Retinal pigment epithelial cell (primary cell): ENCODE results near the gene C22orf23.

Experiments
- DNase-seq: peaks from one replicate; pipeline ENCODE4 v3.0.0-alpha.2; 2010; ENCODE audit warnings: low read depth
- H3K4me3 ChIP-seq: 2 replicates; pipeline ENCODE4 v1.5.1; 2011; ENCODE audit warnings: mild to moderate bottlenecking, low read length, control low read depth, moderate library complexity
- TF ChIP-seq, protein P1 (sequence below): conservative IDR thresholded peaks from 2 replicates; pipeline ENCODE4 v1.5.1; 2011; ENCODE audit warnings: low read depth, low read length, control low read depth, inconsistent platforms

Gene C22orf23

DNA sequence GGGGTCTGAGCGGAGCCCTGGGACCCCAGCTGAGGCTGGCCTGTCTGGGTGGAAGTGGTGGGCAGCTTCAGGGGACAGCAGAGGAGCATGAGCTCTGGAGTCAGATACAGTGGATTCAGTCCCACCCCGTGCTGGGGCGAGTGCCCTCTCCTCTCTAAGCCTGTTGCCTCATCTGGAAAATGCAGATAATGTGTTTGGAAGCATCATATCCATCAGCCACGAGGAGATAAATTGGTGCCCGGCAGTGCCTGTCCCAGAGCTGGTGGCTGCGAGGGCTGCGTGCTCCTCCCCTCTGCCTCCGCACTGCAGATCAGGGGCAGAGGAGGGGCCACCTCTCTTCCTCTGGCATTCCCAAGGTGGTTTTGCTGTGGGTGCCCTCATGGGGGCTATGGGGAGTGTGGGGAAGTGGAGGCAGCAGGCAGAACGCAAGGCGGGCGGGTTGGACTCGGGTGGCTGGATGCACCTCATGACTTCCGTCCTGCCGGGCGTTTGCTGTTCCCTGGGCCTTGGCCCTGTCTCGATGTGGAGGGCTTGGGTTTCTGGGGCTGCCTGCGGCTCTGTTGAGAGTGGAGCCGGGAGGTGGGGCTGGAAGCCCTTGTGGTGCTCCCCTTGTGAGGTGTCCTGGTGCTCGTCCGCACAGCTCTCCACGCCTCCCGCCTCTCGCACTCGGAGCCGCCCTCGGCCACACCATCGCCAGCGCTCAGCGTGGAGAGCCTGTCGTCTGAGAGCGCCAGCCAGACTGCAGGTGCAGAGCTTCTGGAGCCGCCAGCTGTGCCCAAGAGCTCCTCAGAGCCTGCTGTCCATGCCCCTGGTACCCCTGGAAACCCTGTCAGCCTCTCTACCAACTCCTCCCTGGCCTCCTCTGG is 26.4 kb downstream of the C22orf23 start:
- no peak for DNase-seq
- no peak overlapping the region for H3K4me3 ChIP-seq
- TF ChIP-seq, protein P1, sequence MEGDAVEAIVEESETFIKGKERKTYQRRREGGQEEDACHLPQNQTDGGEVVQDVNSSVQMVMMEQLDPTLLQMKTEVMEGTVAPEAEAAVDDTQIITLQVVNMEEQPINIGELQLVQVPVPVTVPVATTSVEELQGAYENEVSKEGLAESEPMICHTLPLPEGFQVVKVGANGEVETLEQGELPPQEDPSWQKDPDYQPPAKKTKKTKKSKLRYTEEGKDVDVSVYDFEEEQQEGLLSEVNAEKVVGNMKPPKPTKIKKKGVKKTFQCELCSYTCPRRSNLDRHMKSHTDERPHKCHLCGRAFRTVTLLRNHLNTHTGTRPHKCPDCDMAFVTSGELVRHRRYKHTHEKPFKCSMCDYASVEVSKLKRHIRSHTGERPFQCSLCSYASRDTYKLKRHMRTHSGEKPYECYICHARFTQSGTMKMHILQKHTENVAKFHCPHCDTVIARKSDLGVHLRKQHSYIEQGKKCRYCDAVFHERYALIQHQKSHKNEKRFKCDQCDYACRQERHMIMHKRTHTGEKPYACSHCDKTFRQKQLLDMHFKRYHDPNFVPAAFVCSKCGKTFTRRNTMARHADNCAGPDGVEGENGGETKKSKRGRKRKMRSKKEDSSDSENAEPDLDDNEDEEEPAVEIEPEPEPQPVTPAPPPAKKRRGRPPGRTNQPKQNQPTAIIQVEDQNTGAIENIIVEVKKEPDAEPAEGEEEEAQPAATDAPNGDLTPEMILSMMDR, result no peak

DNA sequence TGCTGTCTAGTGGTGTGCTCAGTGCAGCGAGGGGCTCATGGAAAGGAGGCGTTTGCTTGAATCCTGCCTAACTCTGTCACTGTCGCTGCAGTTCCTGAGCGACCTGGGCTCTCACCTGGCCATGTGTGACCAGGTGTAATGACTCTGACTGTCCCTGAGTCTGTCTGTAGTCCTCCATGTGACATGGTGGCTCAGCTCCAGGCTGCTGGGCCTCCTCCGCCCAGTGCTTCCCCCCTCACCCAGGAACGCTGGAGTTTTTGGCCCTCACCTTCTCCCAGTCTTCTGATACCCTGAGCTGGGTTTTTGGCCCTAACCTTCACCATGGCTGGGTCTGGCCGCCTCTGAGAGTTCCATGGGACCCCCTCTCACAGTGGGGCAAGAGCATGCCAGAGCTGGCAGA is 27.0 kb downstream of the C22orf23 start:
- DNase-seq, result no peak
- TF ChIP-seq, protein P1, result no peak
- H3K4me3 ChIP-seq, result no peak overlapping the region

DNA sequence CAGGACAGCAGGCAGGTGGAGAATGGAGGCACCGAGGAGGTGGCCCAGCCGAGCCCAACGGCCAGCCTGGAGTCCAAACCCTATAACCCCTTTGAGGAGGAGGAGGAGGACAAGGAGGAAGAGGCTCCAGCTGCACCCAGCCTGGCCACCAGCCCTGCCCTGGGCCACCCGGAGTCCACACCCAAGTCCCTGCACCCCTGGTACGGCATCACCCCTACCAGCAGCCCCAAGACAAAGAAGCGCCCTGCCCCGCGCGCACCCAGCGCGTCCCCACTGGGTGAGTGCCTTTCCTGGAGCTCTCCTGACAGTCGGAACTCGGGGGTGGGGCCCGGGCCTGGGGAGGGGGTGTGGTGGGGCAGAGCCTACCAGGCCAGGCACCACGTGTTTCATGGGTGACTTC is 27.6 kb downstream of the C22orf23 start:
- no peak overlapping the region for H3K4me3 ChIP-seq
- no peak for DNase-seq
- TF ChIP-seq, protein P1, result no peak

DNA sequence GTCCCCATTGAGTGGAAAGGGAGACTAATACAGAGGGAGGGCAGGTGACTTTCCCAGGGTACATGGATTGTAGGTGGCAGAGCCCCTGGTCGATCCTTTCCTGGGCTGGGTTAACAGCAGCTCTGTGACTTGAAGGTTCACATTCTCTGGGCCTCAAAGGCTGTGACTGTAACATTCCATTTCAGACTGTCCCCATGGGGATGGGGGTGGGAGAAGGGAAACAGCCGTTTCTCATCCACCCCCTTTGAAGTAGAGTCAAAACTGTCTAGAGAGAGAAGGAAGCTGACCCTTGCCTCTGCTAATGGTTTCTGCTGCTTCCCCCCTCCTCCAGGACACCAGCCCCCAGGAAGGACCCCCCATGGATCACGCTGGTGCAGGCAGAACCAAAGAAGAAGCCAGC is 28.1 kb downstream of the C22orf23 start:
- no peak overlapping the region for H3K4me3 ChIP-seq
- TF ChIP-seq, protein P1, result no peak
- DNase-seq, result no peak

DNA sequence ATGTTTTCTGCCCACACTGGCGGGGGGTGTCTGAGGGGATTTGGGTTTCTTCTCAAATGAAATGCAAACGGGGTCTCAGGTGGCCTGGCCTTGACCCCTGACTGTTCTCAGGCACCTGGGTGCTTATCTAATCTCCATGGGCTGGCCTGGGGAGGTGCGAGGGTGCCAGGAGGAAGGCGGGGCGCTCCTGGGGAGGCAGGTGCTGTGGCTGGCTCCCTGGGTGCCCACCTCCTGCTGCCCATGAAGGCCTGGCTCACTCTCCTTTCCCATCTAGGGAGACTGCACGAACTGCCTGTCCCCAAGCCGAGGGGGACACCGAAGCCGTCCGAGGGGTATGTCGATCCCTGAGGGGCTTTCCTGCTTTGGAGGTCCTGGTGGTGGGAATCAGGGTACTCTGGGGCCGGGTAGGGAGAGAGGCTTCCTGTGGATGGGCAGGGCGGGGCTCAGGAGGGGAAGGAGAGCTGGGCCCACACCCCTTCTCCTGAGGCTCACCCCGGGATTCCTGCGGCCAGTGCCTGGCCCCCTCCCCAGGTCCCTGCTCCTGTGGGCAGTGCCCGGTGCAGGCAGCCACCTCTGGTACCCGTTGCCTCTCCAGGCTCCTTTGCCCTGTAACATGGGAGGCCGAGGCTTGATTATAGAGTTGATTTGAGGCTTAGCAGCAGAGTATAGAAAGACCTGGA is 28.9 kb downstream of the C22orf23 start:
- TF ChIP-seq, protein P1, result no peak
- no peak for DNase-seq
- no peak overlapping the region for H3K4me3 ChIP-seq

DNA sequence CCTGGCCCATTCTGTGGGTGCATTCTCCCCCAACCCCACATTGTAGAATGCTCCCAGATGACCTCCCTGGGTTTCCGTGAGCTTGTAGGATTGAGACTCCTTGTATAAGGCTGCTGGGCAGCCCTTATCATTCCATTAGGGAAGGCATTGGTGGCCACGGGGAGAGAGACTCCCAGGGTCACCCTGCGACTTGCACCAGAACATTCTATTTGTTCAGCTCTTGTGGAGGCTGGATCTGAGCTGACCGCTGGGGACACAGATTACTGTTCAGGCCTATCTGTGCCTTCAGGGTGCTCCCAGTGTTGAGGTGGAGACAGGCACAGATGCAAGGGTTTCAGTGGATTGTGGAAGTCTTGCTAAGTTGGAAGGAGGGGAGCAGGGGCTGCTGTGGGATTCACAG is 29.5 kb downstream of the C22orf23 start:
- no peak overlapping the region for H3K4me3 ChIP-seq
- no peak for DNase-seq
- TF ChIP-seq, protein P1, result no peak
